CD4-positive, alpha-beta T cell (primary cell): ENCODE measurements around the gene REPIN1. TPM values are rescaled to one million over a fixed set of nuclear protein-coding genes. Genes with fewer than 3 reads are reported as not detected.

Experiments
- ATAC-seq: fragments of 200-7000 bp; cut with Tn5 transposase; one replicate; pipeline ENCODE4 v1.10.0; 2022; ENCODE audit warnings: mild to moderate bottlenecking; ENCODE audit not compliant: poor library complexity
- CTCF ChIA-PET: fragments of 350-600 bp; sonication (Branson Sonifier 250); formaldehyde crosslinking; loops from one replicate; lab custom pipeline; 2021; ENCODE audit warnings: antibody characterized with exemption, inconsistent platforms; lab: Charles Lee
- POLR2A ChIA-PET: fragments of 350-600 bp; sonication (Branson Sonifier 250); formaldehyde crosslinking; loops from one replicate; lab custom pipeline; 2021; ENCODE audit warnings: antibody characterized with exemption, inconsistent platforms; lab: Charles Lee
- DNase-seq, 14 experiments: peaks; one replicate each; pipeline ENCODE4 v3.0.0-alpha.2; 2013 to 2020; ENCODE audit warnings: mixed read lengths in 2 of 14
- H3K27ac ChIP-seq, 2 donors: one replicate each; pipeline versions ENCODE4 v1.5.1 to v1.7.0; 2013; ENCODE audit warnings: low read length in 2 of 2, low read depth in 1 of 2, mild to moderate bottlenecking in 1 of 2
- H3K27me3 ChIP-seq, 2 experiments: 1 replicate in 1 of 2; 2 replicates in 1 of 2; pipeline versions ENCODE4 v1.6.1 to v1.7.0; 2013; ENCODE audit warnings: low read length in 2 of 2, control low read depth in 1 of 2, mild to moderate bottlenecking in 1 of 2, moderate library complexity in 1 of 2; ENCODE audit not compliant: insufficient read depth in 2 of 2, control insufficient read depth in 1 of 2
- H3K36me3 ChIP-seq: one replicate; pipeline ENCODE4 v1.6.1; 2013; ENCODE audit warnings: low read length, control low read depth; ENCODE audit not compliant: insufficient read depth
- H3K4me1 ChIP-seq: one replicate; pipeline ENCODE4 v1.6.1; 2013; ENCODE audit warnings: low read length, control low read depth; ENCODE audit not compliant: insufficient read depth
- H3K4me3 ChIP-seq: one replicate; pipeline ENCODE4 v1.5.1; 2013; ENCODE audit warnings: mild to moderate bottlenecking, low read length, moderate library complexity
- H3K9me3 ChIP-seq, 2 experiments: 1 replicate in 1 of 2; 2 replicates in 1 of 2; pipeline versions ENCODE4 v1.6.1 to v1.7.0; 2013; ENCODE audit warnings: low read length in 2 of 2, mild to moderate bottlenecking in 2 of 2, control low read depth in 1 of 2, moderate library complexity in 1 of 2; ENCODE audit not compliant: control insufficient read depth in 1 of 2, insufficient read depth in 1 of 2
- H3K27ac Mint-ChIP-seq: one replicate; pipeline ENCODE4 v1.8.0; 2020; ENCODE audit warnings: mixed read lengths
- H3K27me3 Mint-ChIP-seq: one replicate; pipeline ENCODE4 v1.8.0; 2021; ENCODE audit warnings: mixed read lengths
- H3K36me3 Mint-ChIP-seq: one replicate; pipeline ENCODE4 v1.8.0; 2021; ENCODE audit warnings: low read depth, mixed read lengths
- H3K4me1 Mint-ChIP-seq: one replicate; pipeline ENCODE4 v1.8.0; 2021; ENCODE audit warnings: low read depth, mixed read lengths
- H3K4me3 Mint-ChIP-seq: one replicate; pipeline ENCODE4 v1.8.0; 2020; ENCODE audit warnings: mild to moderate bottlenecking, mixed read lengths
- H3K9me3 Mint-ChIP-seq: one replicate; pipeline ENCODE4 v1.8.0; 2020; ENCODE audit warnings: mixed read lengths
- intact Hi-C, 2 experiments: fragments of 100-400 bp; cut with DNase I in 1 of 2; cut with micrococcal nuclease in 1 of 2; formaldehyde crosslinking; loops; one replicate each; pipeline versions ENCODE4 v1.15.1 to v1.9.0; 2023 to 2025; cut with DNase I, micrococcal nuclease
- total RNA-seq, 174 experiments: library from RNA in 2 of 174; stranded (reverse) in 2 of 174; gene quantifications; one replicate each; pipeline ENCODE4 v1.2.3 and lab custom pipeline; 2021 to 2026
- TF ChIP-seq, protein P1 (sequence below): fragments of 200-600 bp; IDR thresholded peaks from one replicate; pipeline ENCODE4 v1.8.0; 2022; ENCODE audit warnings: antibody characterized with exemption, mild to moderate bottlenecking

The REPIN1 gene
- total RNA-seq, 2 experiments from 2014 or later, result 58.2 to 59.8 TPM

DNA sequence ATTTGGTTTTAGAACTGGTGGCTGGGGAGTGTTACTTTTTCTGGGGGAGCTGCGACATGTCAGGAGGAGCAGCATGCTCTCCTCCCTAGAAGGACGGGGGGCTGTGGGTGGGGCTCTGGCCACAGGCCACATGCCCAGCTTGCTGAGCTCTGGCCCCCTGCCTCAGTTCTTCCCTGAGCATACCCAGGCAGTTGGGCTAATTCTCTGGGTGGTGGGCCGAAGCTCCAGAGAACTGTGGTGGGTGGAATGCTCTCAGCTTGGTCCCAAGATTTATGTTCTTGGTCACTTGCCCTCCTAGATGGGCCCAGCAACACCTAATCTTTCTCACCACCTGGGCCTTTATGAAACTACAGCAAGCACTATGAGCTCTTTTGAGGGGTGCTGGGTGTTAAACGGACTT is 5.4 kb downstream of the REPIN1 start:
- H3K4me3 ChIP-seq, result no peak overlapping the region
- no peaks in the 10 kb centered on the region for H3K27me3 ChIP-seq
- ChIA-PET POLR2A (interaction anchor here (2.0 kb wide), 1 partner anchor 32 kb away, joined by 9 read pairs; a partner anchor contains a TSS), CTCF (no interaction called here)
- peak overlapping the region in 1 of 2 donors; percentile 1 for H3K27ac ChIP-seq
- Mint-ChIP-seq H3K27ac (peak overlapping the region; percentile 86), H3K36me3 (peaks cover 52% of the 10 kb centered on the region), H3K4me3 (no peak overlapping the region), H3K27me3 (no peaks in the 10 kb centered on the region), H3K9me3 (no peaks in the 10 kb centered on the region), H3K4me1 (peaks cover 73% of the 10 kb centered on the region)
- DNase-seq (no peak), ATAC-seq (no peak)
- intact Hi-C loops, result no loop called here
- peaks cover 54% of the 10 kb centered on the region for H3K4me1 ChIP-seq
- H3K36me3 ChIP-seq, result peaks cover 23% of the 10 kb centered on the region
- H3K9me3 ChIP-seq, result no peaks in the 10 kb centered on the region
- TF ChIP-seq, protein P1, sequence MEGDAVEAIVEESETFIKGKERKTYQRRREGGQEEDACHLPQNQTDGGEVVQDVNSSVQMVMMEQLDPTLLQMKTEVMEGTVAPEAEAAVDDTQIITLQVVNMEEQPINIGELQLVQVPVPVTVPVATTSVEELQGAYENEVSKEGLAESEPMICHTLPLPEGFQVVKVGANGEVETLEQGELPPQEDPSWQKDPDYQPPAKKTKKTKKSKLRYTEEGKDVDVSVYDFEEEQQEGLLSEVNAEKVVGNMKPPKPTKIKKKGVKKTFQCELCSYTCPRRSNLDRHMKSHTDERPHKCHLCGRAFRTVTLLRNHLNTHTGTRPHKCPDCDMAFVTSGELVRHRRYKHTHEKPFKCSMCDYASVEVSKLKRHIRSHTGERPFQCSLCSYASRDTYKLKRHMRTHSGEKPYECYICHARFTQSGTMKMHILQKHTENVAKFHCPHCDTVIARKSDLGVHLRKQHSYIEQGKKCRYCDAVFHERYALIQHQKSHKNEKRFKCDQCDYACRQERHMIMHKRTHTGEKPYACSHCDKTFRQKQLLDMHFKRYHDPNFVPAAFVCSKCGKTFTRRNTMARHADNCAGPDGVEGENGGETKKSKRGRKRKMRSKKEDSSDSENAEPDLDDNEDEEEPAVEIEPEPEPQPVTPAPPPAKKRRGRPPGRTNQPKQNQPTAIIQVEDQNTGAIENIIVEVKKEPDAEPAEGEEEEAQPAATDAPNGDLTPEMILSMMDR, result no peak

DNA sequence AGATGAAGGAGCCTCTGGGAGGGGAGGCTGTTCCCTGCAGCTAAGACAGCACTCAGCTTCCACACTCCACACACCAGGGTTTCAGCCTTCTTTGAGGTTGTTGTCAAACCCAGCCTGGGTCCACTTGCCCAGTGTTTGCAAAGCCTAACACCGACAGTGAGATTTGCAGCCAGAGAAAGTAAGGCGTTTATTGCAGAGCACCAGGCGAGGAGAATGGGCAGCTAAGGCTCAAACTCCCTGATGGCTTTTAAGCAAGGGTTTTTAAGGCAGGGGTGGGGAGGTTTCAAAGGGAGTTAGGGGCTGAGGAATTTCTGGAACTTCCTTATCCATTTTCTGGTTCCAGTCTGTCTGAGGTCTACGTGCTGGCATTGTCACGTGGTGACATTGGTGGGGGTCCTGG is 5.8 kb downstream of the REPIN1 start:
- no peak overlapping the region for H3K4me3 Mint-ChIP-seq
- intact Hi-C loops, result no loop called here
- H3K27ac Mint-ChIP-seq, result peak overlapping the region; percentile 86
- Histone ChIP-seq H3K4me1 (peaks cover 50% of the 10 kb centered on the region), H3K36me3 (peaks cover 23% of the 10 kb centered on the region), H3K27ac (peak overlapping the region in 1 of 2 donors; percentile 7), H3K4me3 (no peak overlapping the region), H3K27me3 (no peaks in the 10 kb centered on the region), H3K9me3 (no peaks in the 10 kb centered on the region)
- TF ChIP-seq, protein P1, result no peak
- H3K36me3 Mint-ChIP-seq, result peaks cover 48% of the 10 kb centered on the region
- H3K27me3 Mint-ChIP-seq, result no peaks in the 10 kb centered on the region
- DNase-seq (no peak), ATAC-seq (no peak)
- ChIA-PET CTCF (interaction anchor here (0.7 kb wide), 1 partner anchor 38 kb away, joined by 3 read pairs; no protein-coding TSS in a partner anchor), POLR2A (interaction anchor here (2.0 kb wide), 1 partner anchor 32 kb away, joined by 9 read pairs; a partner anchor contains a TSS)
- H3K4me1 Mint-ChIP-seq, result peaks cover 69% of the 10 kb centered on the region
- no peaks in the 10 kb centered on the region for H3K9me3 Mint-ChIP-seq

DNA sequence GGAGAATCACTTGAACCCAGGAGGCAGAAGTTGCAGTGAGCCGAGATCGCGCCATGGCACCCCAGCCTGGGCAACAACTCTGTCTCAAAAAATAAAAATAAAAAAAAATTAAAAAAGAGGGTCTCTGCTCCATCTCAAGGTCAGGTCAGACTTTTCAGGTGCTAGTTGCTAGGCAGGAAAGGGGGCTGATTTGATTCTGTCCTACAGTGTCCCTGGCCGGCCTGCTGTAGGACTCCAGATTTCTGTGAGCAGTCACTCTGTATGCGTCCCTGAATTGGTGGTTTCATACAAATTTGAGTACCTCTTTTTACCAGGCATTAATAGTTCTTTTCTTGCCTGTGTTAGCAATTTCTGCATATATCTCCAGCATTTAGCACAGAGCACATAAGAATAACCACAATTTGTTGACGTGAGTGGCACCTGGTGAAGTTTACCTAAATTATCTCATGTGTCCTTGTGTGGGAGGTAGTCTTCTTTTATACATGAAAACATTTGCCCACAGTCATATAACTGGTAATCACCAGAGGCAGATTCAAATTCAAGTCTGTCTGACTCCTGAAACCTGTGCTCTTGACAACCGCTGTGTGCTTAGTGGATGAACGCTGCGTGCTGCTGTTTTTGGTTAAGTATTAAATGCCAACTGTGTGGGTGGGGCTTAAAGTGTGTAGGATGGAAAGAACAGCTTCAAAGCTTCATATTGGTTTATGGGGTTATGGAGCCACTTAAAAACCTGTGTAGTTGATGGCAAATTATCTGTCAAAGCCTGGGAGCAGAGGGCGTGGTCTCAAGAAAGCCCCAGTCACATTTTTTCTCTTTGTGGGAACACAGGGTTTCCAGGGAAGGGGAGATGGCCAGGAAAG is 7.3 kb downstream of the REPIN1 start:
- peak; percentile 32 for ATAC-seq
- intact Hi-C loops, result no loop called here
- H3K4me1 Mint-ChIP-seq, result peaks cover 69% of the 10 kb centered on the region
- TF ChIP-seq, protein P1, result no peak
- POLR2A ChIA-PET, result no interaction called here
- Histone ChIP-seq H3K9me3 (no peaks in the 10 kb centered on the region), H3K4me1 (peaks cover 50% of the 10 kb centered on the region), H3K4me3 (no peak overlapping the region), H3K27me3 (no peaks in the 10 kb centered on the region), H3K27ac (peak overlapping the region in 1 of 2 donors; percentile 18), H3K36me3 (peaks cover 15% of the 10 kb centered on the region)
- H3K9me3 Mint-ChIP-seq, result no peaks in the 10 kb centered on the region
- DNase-seq, result peak in 6 of 14 experiments; percentile 22 to 64 (median 51)
- CTCF ChIA-PET, result no interaction called here
- no peaks in the 10 kb centered on the region for H3K27me3 Mint-ChIP-seq
- peak overlapping the region; percentile 85 for H3K4me3 Mint-ChIP-seq
- peaks cover 35% of the 10 kb centered on the region for H3K36me3 Mint-ChIP-seq
- H3K27ac Mint-ChIP-seq, result peak overlapping the region; percentile 86
